Measurements from ENCODE around the gene SSH3. TPM values are rescaled to one million over a fixed set of nuclear protein-coding genes. Genes with fewer than 3 reads are reported as not detected.

Gene SSH3
- total and polyA plus RNA-seq, 2 of the 8 experiments (the other 6 are each of a cell fraction or from before 2014, with no cell fraction given), result 16.9 to 19.8 TPM

DNA sequence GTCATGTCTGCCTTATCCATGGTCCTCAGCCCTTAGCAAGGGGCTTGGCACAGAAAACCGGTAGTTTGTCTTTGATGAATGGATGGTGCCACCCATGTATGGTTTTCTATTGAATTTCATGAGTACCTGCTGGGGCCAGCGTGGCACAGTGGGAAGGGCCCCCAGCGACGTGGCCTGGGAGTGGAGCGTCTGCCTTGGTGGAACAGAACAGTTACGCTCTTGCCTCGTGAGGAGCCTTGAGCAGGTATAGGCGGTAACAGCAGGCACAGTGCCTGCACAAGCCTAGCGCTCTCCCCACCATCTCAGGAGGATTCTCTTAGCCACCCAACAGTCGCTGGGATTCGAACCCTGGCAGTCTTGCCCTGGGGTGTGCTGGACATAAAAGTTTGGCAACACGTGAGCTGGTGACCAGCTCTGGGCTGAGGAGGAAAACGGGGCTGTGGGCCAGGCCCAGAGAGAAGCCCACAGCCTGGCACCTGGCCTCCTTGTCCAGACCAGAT is 3.0 kb upstream of the SSH3 start:
- peaks cover 0 to 18% (median 9%) of the 10 kb centered on the region in 4 experiments; a peak in 3 of 8 replicates for H3K36me3 ChIP-seq (ENCODE audit: control insufficient read depth in 2 of 4, insufficient read depth in 4 of 4, low read length in 3 of 4)
- no peak overlapping the region for H2BK20ac ChIP-seq (ENCODE audit: low read length)
- no peak overlapping the region for H4K5ac ChIP-seq (ENCODE audit: insufficient read length, low read depth, low read length)
- no peak overlapping the region for H2AFZ ChIP-seq (ENCODE audit: low read length)
- H3K79me2 ChIP-seq (ENCODE audit: control insufficient read depth in 1 of 2, insufficient read depth in 2 of 2, low read length in 2 of 2), result no peaks in the 10 kb centered on the region
- H3K9ac ChIP-seq (replicated peaks in 1 of 4; ENCODE audit: extremely low read depth in 1 of 4, low read depth in 3 of 4, low read length in 3 of 4), result no peak overlapping the region
- H4K91ac ChIP-seq (replicated peaks; ENCODE audit: insufficient read length, low read length), result no peak overlapping the region
- H3K4me3 ChIP-seq (ENCODE audit: extremely low read depth in 1 of 4, insufficient read depth in 2 of 4, low read depth in 3 of 4, low read length in 4 of 4), result no peak overlapping the region
- no peak overlapping the region for H2BK15ac ChIP-seq (ENCODE audit: low read length)
- peaks cover 19% of the 10 kb centered on the region; the same call in 1 of the 2 replicates for H3K23me2 ChIP-seq (ENCODE audit: low read depth, low read length)
- H3K4ac ChIP-seq (replicated peaks; ENCODE audit: insufficient read length, low read depth, low read length), result no peak overlapping the region
- no peak overlapping the region for H2AK5ac ChIP-seq (ENCODE audit: low read depth, low read length)
- no peaks in the 10 kb centered on the region; the same call in 1 of the 2 replicates for H3K79me1 ChIP-seq (ENCODE audit: low read depth, low read length)
- no peaks in the 10 kb centered on the region; a peak in 1 of 4 replicates for H3K9me3 ChIP-seq (ENCODE audit: insufficient read depth in 2 of 2, low read depth in 1 of 2, low read length in 1 of 2)
- ChIA-PET POLR2A (ENCODE audit: partially characterized antibody) (interaction anchor here (0.7 to 9.7 kb wide), 4 partner anchors 11 to 29 kb away, joined by 3 to 106 read pairs (median 11); partner anchors contain the start of gene ANKRD13D), CTCF (ENCODE audit: partially characterized antibody) (interaction anchor here (0.9 to 4.8 kb wide), 8 partner anchors 9 to 81 kb away, joined by 3 to 33 read pairs (median 4); partner anchors contain the start of gene ANKRD13D)
- no peak overlapping the region for H2BK120ac ChIP-seq (replicated peaks; ENCODE audit: low read depth, low read length)
- no peak overlapping the region for H3K56ac ChIP-seq (replicated peaks; ENCODE audit: insufficient read length, low read depth, low read length)
- H3K27me3 ChIP-seq (replicated peaks in 1 of 4; ENCODE audit: control insufficient read depth in 3 of 4, extremely low read depth in 1 of 4, insufficient read depth in 3 of 4, low read length in 3 of 4), result peaks cover 0 to 11% (median 7%) of the 10 kb centered on the region in 4 experiments; a peak in 5 of 7 replicates
- no peak overlapping the region for H3K4me2 ChIP-seq (ENCODE audit: insufficient read depth in 1 of 2, low read depth in 2 of 2, low read length in 2 of 2)
- WGBS, 2 experiments (ENCODE audit: extremely low coverage in 1 of 2, insufficient coverage in 1 of 2, insufficient read length in 1 of 2, insufficient replicate concordance in 2 of 2, low coverage in 1 of 2, low lambda C conversion rate in 2 of 2, missing lambda C conversion rate in 1 of 2), result 96% methylated on average over 13 of the region's 13 CpGs; no CpG with 5 or more reads in 1 of the 2 experiments
- H4K8ac ChIP-seq (ENCODE audit: extremely low read depth, insufficient read depth, low read length), result no peak overlapping the region
- no peak overlapping the region for H3K23ac ChIP-seq (ENCODE audit: insufficient read length)
- H3K4me1 ChIP-seq (replicated peaks in 1 of 4; ENCODE audit: control insufficient read depth in 3 of 4, insufficient read depth in 4 of 4, low read length in 3 of 4), result peaks cover 0 to 20% (median 16%) of the 10 kb centered on the region in 4 experiments; a peak in 5 of 7 replicates
- no peak overlapping the region for H3K14ac ChIP-seq (ENCODE audit: insufficient read length)
- FAIRE-seq (no peak), DNase-seq (ENCODE audit: low read depth in 1 of 2, low spot score in 2 of 2) (no peak)
- H4K20me1 ChIP-seq (replicated peaks in 1 of 2; ENCODE audit: control insufficient read depth in 1 of 2, insufficient read depth in 2 of 2, low read length in 2 of 2), result peaks cover 0 to 8% of the 10 kb centered on the region in 2 experiments
- no peak overlapping the region for H3K18ac ChIP-seq (ENCODE audit: extremely low read depth, low read length)
- TF ChIP-seq JUN (IDR thresholded peaks at IDR 0.05; ENCODE audit: low read depth, low read length) (no peak), SAP30 (IDR thresholded peaks at IDR 0.05; ENCODE audit: insufficient read depth, insufficient replicate concordance, low read length) (no peak), RBBP5 (IDR thresholded peaks at IDR 0.05; ENCODE audit: borderline replicate concordance, low read depth, low read length) (no peak), TAF1 (IDR thresholded peaks at IDR 0.05; ENCODE audit: low read depth, low read length) (no peak), KDM4A (IDR thresholded peaks at IDR 0.05; ENCODE audit: low read depth, low read length, severe bottlenecking) (no peak), HDAC2 (IDR thresholded peaks at IDR 0.05; ENCODE audit: borderline replicate concordance in 1 of 2, low read depth in 2 of 2, low read length in 2 of 2) (no peak), YY1 (IDR thresholded peaks at IDR 0.05; ENCODE audit: low read depth, low read length) (no peak)
- H2BK5ac ChIP-seq (ENCODE audit: low read depth, low read length), result no peak overlapping the region
- H3K27ac ChIP-seq (ENCODE audit: low read depth, low read length), result no peak overlapping the region
- H2BK12ac ChIP-seq (ENCODE audit: low read depth, low read length), result no peak overlapping the region
